ENCODE data around the gene USPL1.
A peak's percentile ranks its signal among the peaks of the same experiment; 100 is the strongest.

The USPL1 gene

GRCh38 chr13:30690282-30691188 is 72.8 kb downstream of the USPL1 start:
- DNase-seq (ENCODE audit: low read depth, low spot score), result no peak
- peak overlapping the region; percentile 48 for H3K27ac ChIP-seq

DNA sequence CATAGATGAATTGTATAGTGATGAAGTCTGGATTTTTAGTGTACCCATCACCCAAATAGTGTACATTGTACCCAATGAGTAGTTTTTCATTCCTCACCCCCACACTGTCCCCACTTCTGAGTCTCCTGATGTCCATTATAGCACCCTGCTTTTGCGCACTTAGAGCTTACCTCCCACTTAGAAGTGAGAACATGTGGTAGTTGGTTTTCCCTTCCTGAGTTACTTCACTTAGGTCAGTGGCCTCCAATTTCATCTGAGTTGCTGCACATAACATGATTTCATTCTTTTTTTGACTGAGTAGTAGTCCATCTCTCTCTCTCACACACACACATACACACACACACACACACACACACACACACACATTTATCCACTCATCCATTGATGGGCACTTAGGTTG is 74.4 kb downstream of the USPL1 start:
- DNase-seq (ENCODE audit: low read depth, low spot score), result no peak
- H3K27ac ChIP-seq, result no peak overlapping the region

DNA sequence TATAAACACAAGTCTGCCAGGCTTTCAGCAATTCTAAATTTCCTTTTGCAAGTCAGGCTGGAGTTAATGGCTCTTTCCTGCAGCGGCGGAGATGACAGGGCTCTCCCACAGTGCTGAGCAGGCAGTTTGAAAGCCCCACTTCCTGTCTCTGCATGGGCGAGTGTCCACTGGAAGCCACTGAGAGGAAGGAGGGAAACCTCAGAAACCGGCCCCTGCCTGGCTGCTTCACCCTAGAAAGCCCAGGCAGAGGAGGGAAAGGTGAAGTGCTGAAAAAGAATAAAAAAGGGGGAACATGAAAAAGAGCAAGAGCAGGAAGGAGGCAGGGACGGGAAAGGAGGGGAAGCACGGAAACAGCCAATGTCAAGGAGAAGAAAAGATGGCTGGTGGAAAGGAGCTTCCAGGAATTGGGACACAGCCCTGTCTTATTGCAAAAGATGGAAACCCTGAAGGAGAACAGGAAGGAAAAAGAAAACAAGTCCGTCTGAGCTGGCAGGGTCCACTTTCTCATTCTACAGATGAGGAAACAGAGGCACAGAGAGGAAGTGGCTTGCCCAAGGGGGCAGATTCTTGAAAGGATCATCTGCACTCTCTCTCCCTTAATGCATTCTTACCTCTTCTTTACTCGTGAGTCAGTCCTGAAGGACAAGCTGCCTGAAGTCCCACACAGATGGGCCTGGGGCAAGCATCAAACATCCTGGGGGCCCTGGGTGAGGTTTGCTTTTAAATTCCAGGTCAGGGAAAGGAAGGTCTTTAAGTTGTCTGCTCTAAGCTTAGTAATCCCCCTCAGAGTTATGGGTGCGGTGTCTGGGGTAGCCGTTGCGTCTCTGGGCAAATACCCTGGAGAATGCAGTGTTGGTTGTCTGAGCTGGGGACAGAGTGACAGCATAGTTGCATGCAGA is 78.8 kb downstream of the USPL1 start:
- no peak for DNase-seq (ENCODE audit: low read depth, low spot score)

DNA sequence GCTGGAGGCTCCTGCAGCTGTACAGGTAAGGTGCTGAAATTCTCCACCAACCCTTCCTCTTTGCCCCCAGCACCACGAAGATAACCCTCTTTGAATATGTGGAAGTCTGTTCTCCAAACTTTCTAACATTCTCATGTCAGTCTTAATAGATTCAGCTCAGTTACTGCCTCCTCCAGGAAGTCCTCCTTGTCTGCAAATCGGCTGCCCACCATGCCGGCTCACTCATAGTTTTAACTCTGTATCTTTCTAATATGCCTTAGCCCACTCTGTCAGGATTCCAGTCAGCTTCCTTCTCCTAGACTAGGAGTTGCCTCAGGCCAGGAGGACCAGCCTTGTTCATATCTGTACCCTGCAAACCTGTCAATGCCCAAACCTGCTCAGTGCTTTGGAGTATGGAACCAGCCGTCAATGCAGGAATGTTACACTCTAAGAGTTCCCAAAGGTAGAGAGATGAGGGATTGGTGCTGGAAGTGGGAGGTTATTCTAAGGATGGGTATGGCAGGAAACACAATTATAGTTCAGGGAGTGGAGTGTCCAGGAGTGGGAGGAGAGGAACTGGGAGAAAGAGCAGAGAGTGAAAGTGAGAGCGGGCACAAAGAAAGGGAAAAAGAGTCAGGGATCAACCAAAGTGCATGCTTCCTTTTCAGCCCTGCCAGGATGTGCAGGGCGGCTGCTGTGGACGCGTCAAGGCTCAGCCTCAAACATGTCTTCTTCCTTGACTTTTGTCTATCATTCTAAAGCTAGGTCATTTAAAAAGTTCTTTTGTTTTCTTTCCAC is 79.6 kb downstream of the USPL1 start:
- H3K27ac ChIP-seq, result no peak overlapping the region
- no peak for DNase-seq (ENCODE audit: low read depth, low spot score)

More for the DNA sequence above, 78.8 kb downstream of the USPL1 start:
- no peak overlapping the region for H3K27ac ChIP-seq

- H3K27ac ChIP-seq, result no peak overlapping the region
- DNase-seq (ENCODE audit: low read depth, low spot score), result no peak
Measured at GRCh38 chr13:30697996-30698401, 80.3 kb downstream of the USPL1 start.

GRCh38 chr13:30698488-30699005 is 80.8 kb downstream of the USPL1 start:
- no peak for DNase-seq (ENCODE audit: low read depth, low spot score)
- H3K27ac ChIP-seq, result no peak overlapping the region

- H3K27ac ChIP-seq, result no peak overlapping the region
- DNase-seq (ENCODE audit: low read depth, low spot score), result no peak
Measured at GRCh38 chr13:30700364-30700763, 82.6 kb downstream of the USPL1 start.

- no peak for DNase-seq (ENCODE audit: low read depth, low spot score)
- no peak overlapping the region for H3K27ac ChIP-seq
Measured at GRCh38 chr13:30702006-30702405, 84.3 kb downstream of the USPL1 start.

- no peak overlapping the region for H3K27ac ChIP-seq
- no peak for DNase-seq (ENCODE audit: low read depth, low spot score)
Measured at GRCh38 chr13:30704596-30704995, 86.9 kb downstream of the USPL1 start.

DNA sequence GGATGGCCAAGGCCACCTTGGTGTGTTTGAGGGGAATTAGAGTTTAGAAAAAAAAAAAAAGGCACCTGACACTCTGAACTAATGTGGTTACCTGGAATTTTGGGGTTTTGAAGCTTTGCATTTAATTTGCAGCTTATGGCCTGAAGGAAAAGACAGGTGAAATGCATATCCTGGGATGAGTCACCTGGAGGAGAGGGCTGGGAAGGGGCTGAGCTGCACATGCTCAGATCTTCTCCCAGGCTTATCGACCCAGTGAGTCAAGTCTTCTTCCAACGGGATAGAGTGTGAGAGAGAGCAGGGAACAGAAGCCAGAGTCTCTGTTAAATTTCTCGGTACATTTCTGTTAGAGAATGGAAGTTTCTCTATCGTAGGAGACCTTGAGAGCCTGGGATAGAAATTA is 88.0 kb downstream of the USPL1 start:
- no peak for DNase-seq (ENCODE audit: low read depth, low spot score)
- no peak overlapping the region for H3K27ac ChIP-seq

DNA sequence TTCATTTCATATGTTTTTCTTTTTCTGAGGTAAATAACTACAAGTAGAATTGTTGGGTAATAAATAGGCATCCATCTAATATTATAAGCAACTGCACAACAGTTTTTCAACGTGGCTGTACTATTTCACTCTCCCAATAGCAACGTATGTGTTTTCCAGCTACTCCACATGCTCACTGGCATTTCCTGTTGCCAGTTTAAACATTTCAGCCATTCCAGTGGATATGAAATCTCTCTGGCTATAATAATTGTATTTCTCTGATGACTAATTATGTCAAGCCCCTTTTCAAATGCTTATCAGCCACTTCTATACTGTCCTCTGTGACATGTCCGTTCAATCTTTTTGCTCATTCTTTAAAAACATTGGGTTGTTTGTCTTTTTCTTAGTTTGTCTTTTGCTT is 90.8 kb downstream of the USPL1 start:
- DNase-seq (ENCODE audit: low read depth, low spot score), result no peak
- peak overlapping the region; percentile 6 for H3K27ac ChIP-seq
